C4-2B (cell line): ENCODE measurements around the gene NHERF1.
A peak's percentile ranks its signal among the peaks of the same experiment; 100 is the strongest.

Experiments used
- CTCF ChIP-seq: fragments of 450-650 bp; conservative IDR thresholded peaks from 2 replicates; pipeline ENCODE4 v1.5.1; 2017; ENCODE audit warnings: mild to moderate bottlenecking
- ZFX ChIP-seq: fragments of 450-650 bp; IDR thresholded peaks from 2 replicates; pipeline ENCODE4 v1.6.1; 2017

GRCh38 chr17:74770498-74771318, 22.3 kb downstream of the NHERF1 start:
- TF ChIP-seq ZFX (no peak), CTCF (peak; percentile 96)
